K562 (cell line): ENCODE results near the gene TIAL1. TPM values are rescaled to one million over a fixed set of nuclear protein-coding genes. Genes with fewer than 3 reads are reported as not detected.
A peak's percentile ranks its signal among the peaks of the same experiment; 100 is the strongest.

Experiments
- CBX3 ChIP-seq, 2 experiments: IDR thresholded peaks; 1 replicate in 1 of 2; 2 replicates in 1 of 2; pipeline ENCODE4 v1.6.1; 2012; ENCODE audit warnings: inconsistent platforms in 2 of 2, low read length in 2 of 2, borderline replicate concordance in 1 of 2, control low read depth in 1 of 2
- LCOR ChIP-seq: sonication (generic); formaldehyde crosslinking; IDR thresholded peaks from 2 replicates; pipeline ENCODE4 v1.8.0; 2022; ENCODE audit warnings: mild to moderate bottlenecking, missing genetic modification reagents
- RBM22 ChIP-seq: fragments of 200-400 bp; formaldehyde crosslinking; IDR thresholded peaks from 2 replicates; pipeline ENCODE4 v1.6.1; 2018; ENCODE audit warnings: low read length, low read depth; ENCODE audit not compliant: poor library complexity, severe bottlenecking
- ZNF253 ChIP-seq: fragments of 250-450 bp; sonication (Bioruptor Pico); conservative IDR thresholded peaks from 2 replicates; pipeline ENCODE4 v1.6.1; 2021; ENCODE audit warnings: mild to moderate bottlenecking
- polyA plus RNA-seq, 8 experiments: library from polyadenylated mRNA; depleted of rRNA in 4 of 8; stranded (reverse) in 5 of 8; unstranded in 3 of 8; fragments of >200 nt; fragmentation: Nextera tagmentation in 2 of 8; fragmentation: Illumina TruSeq in 1 of 8; extraction: Ambion mirVana in 2 of 8; extraction: Trizol in 1 of 8; gene quantifications; 2 replicates each; pipeline versions ENCODE4 v1.2.1 to v1.2.3, GENCODE V29; 2011 to 2014; ENCODE audit warnings: inconsistent platforms in 1 of 8, missing spikeins in 1 of 8
- total RNA-seq, 7 experiments: library from RNA; depleted of rRNA in 6 of 7; stranded (reverse); fragments of >200 nt in 6 of 7; fragmentation: Illumina TruSeq in 2 of 7; extraction: Trizol in 2 of 7; gene quantifications; 2 replicates each; pipeline versions ENCODE4 v1.2.1 to v1.2.3, GENCODE V29; 2011 to 2021; ENCODE audit warnings: low replicate concordance in 1 of 7
- TF ChIP-seq, protein P1 (sequence below): IDR thresholded peaks from 2 replicates; pipeline ENCODE4 v1.6.1; 2011; ENCODE audit not compliant: insufficient read length; ENCODE audit errors: extremely low read depth
- TF ChIP-seq, protein P2 (sequence below): fragments of 450-650 bp; IDR thresholded peaks from 2 replicates; pipeline ENCODE4 v1.6.1; 2016; ENCODE audit warnings: mild to moderate bottlenecking, moderate library complexity
- TF ChIP-seq, protein P3 (sequence below): fragments of 250-450 bp; sonication (Bioruptor Pico); IDR thresholded peaks from 2 replicates; pipeline ENCODE4 v1.5.0; 2020; ENCODE audit warnings: mild to moderate bottlenecking
- TF ChIP-seq, protein P4 (sequence below): fragments of 450-650 bp; IDR thresholded peaks from 2 replicates; pipeline ENCODE4 v1.6.1; 2016; ENCODE audit warnings: antibody characterized with exemption

The TIAL1 gene
- total and polyA plus RNA-seq, 9 of the 15 experiments (the other 6 are each of a cell fraction or from before 2014, with no cell fraction given) = 22.5 to 126 (median 58.2) TPM

DNA sequence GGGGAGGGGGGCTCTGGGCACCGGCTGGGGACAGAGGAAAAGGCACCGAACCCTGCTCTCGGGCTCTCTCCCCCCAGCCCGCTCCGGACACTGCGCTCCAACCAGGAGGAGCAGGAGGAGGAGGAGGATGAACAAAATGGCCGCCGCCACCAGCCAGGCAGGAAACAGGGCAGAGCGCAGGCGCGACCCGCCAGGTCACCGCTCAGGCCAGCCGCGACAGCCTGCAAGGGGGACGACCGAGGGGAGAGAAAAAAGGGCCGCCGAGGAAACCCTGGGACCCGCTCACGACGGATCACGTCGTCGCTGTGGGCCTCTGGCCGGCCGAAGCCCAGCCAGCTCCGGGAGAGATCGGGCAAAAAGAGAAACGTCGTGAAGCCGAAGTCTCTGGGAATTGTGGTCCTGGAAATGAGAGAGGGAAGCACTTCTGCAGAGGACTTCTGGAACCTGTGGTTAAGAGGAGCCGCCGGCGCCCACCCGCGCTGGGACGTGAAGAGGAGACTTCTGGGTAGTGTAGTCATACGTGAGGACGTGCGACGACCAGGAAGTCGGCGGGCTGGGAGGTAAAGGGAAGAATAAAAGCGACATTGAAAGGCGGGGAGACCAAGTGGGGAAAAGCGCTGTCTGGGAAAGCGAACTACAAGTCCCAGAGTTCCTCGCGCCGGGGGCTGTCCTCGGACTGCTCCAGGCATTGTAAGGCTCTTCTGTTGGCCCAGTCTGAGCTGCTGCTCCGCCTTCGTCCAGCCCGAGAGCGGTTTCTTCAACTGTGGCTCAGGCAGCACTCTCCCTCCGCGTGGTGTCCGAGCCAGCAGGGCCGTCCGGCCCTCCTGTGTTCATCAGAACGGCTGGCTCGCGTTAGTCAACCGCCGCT lies at the start of gene TIAL1 (continued):
- TF ChIP-seq, protein P1, sequence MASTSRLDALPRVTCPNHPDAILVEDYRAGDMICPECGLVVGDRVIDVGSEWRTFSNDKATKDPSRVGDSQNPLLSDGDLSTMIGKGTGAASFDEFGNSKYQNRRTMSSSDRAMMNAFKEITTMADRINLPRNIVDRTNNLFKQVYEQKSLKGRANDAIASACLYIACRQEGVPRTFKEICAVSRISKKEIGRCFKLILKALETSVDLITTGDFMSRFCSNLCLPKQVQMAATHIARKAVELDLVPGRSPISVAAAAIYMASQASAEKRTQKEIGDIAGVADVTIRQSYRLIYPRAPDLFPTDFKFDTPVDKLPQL = peak; percentile 49
- TF ChIP-seq RBM22 (peak; percentile 32), LCOR (0 out of 2 replicates have a peak, but pooled peaks have one; percentile 71), CBX3 (IDR thresholded peaks at IDR 0.05; ENCODE audit: borderline replicate concordance in 1 of 2, low read length in 2 of 2) (0 out of 3 replicates have a peak, but pooled peaks of 1 of the 2 experiments have one; percentile 53), ZNF253 (no peak)
- TF ChIP-seq, protein P2, sequence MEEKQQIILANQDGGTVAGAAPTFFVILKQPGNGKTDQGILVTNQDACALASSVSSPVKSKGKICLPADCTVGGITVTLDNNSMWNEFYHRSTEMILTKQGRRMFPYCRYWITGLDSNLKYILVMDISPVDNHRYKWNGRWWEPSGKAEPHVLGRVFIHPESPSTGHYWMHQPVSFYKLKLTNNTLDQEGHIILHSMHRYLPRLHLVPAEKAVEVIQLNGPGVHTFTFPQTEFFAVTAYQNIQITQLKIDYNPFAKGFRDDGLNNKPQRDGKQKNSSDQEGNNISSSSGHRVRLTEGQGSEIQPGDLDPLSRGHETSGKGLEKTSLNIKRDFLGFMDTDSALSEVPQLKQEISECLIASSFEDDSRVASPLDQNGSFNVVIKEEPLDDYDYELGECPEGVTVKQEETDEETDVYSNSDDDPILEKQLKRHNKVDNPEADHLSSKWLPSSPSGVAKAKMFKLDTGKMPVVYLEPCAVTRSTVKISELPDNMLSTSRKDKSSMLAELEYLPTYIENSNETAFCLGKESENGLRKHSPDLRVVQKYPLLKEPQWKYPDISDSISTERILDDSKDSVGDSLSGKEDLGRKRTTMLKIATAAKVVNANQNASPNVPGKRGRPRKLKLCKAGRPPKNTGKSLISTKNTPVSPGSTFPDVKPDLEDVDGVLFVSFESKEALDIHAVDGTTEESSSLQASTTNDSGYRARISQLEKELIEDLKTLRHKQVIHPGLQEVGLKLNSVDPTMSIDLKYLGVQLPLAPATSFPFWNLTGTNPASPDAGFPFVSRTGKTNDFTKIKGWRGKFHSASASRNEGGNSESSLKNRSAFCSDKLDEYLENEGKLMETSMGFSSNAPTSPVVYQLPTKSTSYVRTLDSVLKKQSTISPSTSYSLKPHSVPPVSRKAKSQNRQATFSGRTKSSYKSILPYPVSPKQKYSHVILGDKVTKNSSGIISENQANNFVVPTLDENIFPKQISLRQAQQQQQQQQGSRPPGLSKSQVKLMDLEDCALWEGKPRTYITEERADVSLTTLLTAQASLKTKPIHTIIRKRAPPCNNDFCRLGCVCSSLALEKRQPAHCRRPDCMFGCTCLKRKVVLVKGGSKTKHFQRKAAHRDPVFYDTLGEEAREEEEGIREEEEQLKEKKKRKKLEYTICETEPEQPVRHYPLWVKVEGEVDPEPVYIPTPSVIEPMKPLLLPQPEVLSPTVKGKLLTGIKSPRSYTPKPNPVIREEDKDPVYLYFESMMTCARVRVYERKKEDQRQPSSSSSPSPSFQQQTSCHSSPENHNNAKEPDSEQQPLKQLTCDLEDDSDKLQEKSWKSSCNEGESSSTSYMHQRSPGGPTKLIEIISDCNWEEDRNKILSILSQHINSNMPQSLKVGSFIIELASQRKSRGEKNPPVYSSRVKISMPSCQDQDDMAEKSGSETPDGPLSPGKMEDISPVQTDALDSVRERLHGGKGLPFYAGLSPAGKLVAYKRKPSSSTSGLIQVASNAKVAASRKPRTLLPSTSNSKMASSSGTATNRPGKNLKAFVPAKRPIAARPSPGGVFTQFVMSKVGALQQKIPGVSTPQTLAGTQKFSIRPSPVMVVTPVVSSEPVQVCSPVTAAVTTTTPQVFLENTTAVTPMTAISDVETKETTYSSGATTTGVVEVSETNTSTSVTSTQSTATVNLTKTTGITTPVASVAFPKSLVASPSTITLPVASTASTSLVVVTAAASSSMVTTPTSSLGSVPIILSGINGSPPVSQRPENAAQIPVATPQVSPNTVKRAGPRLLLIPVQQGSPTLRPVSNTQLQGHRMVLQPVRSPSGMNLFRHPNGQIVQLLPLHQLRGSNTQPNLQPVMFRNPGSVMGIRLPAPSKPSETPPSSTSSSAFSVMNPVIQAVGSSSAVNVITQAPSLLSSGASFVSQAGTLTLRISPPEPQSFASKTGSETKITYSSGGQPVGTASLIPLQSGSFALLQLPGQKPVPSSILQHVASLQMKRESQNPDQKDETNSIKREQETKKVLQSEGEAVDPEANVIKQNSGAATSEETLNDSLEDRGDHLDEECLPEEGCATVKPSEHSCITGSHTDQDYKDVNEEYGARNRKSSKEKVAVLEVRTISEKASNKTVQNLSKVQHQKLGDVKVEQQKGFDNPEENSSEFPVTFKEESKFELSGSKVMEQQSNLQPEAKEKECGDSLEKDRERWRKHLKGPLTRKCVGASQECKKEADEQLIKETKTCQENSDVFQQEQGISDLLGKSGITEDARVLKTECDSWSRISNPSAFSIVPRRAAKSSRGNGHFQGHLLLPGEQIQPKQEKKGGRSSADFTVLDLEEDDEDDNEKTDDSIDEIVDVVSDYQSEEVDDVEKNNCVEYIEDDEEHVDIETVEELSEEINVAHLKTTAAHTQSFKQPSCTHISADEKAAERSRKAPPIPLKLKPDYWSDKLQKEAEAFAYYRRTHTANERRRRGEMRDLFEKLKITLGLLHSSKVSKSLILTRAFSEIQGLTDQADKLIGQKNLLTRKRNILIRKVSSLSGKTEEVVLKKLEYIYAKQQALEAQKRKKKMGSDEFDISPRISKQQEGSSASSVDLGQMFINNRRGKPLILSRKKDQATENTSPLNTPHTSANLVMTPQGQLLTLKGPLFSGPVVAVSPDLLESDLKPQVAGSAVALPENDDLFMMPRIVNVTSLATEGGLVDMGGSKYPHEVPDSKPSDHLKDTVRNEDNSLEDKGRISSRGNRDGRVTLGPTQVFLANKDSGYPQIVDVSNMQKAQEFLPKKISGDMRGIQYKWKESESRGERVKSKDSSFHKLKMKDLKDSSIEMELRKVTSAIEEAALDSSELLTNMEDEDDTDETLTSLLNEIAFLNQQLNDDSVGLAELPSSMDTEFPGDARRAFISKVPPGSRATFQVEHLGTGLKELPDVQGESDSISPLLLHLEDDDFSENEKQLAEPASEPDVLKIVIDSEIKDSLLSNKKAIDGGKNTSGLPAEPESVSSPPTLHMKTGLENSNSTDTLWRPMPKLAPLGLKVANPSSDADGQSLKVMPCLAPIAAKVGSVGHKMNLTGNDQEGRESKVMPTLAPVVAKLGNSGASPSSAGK = peak; percentile 87
- TF ChIP-seq, protein P3, sequence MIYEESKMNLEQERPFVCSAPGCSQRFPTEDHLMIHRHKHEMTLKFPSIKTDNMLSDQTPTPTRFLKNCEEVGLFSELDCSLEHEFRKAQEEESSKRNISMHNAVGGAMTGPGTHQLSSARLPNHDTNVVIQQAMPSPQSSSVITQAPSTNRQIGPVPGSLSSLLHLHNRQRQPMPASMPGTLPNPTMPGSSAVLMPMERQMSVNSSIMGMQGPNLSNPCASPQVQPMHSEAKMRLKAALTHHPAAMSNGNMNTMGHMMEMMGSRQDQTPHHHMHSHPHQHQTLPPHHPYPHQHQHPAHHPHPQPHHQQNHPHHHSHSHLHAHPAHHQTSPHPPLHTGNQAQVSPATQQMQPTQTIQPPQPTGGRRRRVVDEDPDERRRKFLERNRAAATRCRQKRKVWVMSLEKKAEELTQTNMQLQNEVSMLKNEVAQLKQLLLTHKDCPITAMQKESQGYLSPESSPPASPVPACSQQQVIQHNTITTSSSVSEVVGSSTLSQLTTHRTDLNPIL = no peak
- TF ChIP-seq, protein P4, sequence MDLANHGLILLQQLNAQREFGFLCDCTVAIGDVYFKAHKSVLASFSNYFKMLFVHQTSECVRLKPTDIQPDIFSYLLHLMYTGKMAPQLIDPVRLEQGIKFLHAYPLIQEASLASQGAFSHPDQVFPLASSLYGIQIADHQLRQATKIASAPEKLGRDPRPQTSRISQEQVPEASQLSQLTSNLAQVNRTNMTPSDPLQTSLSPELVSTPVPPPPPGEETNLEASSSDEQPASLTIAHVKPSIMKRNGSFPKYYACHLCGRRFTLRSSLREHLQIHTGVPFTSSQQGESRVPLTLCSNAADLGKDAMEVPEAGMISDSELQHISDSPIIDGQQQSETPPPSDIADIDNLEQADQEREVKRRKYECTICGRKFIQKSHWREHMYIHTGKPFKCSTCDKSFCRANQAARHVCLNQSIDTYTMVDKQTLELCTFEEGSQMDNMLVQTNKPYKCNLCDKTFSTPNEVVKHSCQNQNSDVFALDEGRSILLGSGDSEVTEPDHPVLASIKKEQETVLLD = peak; percentile 44
